SJSA1 (cell line): ENCODE data around the gene PTGFRN. TPM values are rescaled to one million over a fixed set of nuclear protein-coding genes. Genes with fewer than 3 reads are reported as not detected.
"Not testable (repeated sequence)": the region's sequence is repeated elsewhere in the genome, so short reads cannot be mapped to it uniquely, and the experiment has no call there.

Source experiments
- DNase-seq, 2 experiments: peaks; one replicate each; pipeline ENCODE4 v3.0.0-alpha.2; 2015 to 2020; ENCODE audit warnings: low spot score in 2 of 2, low read depth in 1 of 2
- H3K27ac ChIP-seq: fragments of 250-450 bp; sonication (Bioruptor Pico); 2 replicates; pipeline ENCODE4 v1.5.1; 2020; ENCODE audit warnings: mild to moderate bottlenecking, moderate library complexity
- H3K27me3 ChIP-seq: fragments of 250-450 bp; sonication (Bioruptor Pico); replicated peaks from 2 replicates; pipeline ENCODE4 v1.5.1; 2020; ENCODE audit warnings: mild to moderate bottlenecking, moderate library complexity
- H3K36me3 ChIP-seq: fragments of 250-450 bp; sonication (Bioruptor Pico); 2 replicates; pipeline ENCODE4 v1.5.1; 2020; ENCODE audit warnings: mild to moderate bottlenecking
- H3K4me1 ChIP-seq: fragments of 250-450 bp; sonication (Bioruptor Pico); replicated peaks from 2 replicates; pipeline ENCODE4 v1.6.1; 2021; ENCODE audit warnings: mild to moderate bottlenecking
- H3K4me3 ChIP-seq: fragments of 250-450 bp; sonication (Bioruptor Pico); 2 replicates; pipeline ENCODE4 v1.5.1; 2020; ENCODE audit warnings: mild to moderate bottlenecking
- H3K9me3 ChIP-seq: fragments of 250-450 bp; sonication (Bioruptor Pico); replicated peaks from 2 replicates; pipeline ENCODE4 v1.5.1; 2020; ENCODE audit warnings: mild to moderate bottlenecking
- total RNA-seq: library from RNA; depleted of rRNA; stranded (reverse); fragments of >200 nt; shearing (Covaris generic); gene quantifications from 2 replicates; pipeline ENCODE4 v1.2.3, GENCODE V29; 2014

Gene PTGFRN
- total RNA-seq, 1 experiment from 2014 or later: 25.2 TPM

GRCh38 chr1:116962987-116963639 lies 53.4 kb downstream of the PTGFRN start:
- Histone ChIP-seq H3K27me3 (no peaks in the 10 kb centered on the region), H3K36me3 (no peaks in the 10 kb centered on the region), H3K4me1 (no peaks in the 10 kb centered on the region), H3K4me3 (no peak overlapping the region), H3K27ac (no peak overlapping the region), H3K9me3 (no peaks in the 10 kb centered on the region)
- no peak for DNase-seq

GRCh38 chr1:116966791-116967190 lies 57.1 kb downstream of the PTGFRN start:
- Histone ChIP-seq H3K27me3 (no peaks in the 10 kb centered on the region), H3K9me3 (no peaks in the 10 kb centered on the region), H3K4me3 (no peak overlapping the region), H3K4me1 (no peaks in the 10 kb centered on the region), H3K36me3 (no peaks in the 10 kb centered on the region), H3K27ac (no peak overlapping the region)
- no peak for DNase-seq

DNA sequence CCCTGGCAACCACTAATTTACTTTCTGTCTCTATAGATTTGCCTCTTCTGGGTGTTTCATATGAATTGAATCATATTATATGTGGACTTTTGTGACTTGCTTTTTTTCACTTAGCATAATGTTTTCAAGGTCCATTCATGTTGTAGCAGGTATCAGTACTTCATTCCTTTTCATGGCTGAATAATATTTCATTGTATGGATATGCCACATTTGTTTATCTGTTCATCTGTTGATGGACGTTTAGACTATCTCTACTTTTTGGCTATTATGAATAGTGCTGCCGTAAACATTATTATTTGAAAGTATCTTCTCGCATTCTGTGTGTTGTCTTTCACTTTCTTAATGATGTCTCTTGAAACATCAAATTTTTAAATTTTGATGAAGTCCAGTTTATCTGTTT lies 59.0 kb downstream of the PTGFRN start:
- H3K27ac ChIP-seq: no peak overlapping the region
- H3K9me3 ChIP-seq: no peaks in the 10 kb centered on the region
- H3K4me3 ChIP-seq: no peak overlapping the region
- DNase-seq: no peak
- H3K27me3 ChIP-seq: no peaks in the 10 kb centered on the region
- no peaks in the 10 kb centered on the region for H3K36me3 ChIP-seq
- no peaks in the 10 kb centered on the region for H3K4me1 ChIP-seq

DNA sequence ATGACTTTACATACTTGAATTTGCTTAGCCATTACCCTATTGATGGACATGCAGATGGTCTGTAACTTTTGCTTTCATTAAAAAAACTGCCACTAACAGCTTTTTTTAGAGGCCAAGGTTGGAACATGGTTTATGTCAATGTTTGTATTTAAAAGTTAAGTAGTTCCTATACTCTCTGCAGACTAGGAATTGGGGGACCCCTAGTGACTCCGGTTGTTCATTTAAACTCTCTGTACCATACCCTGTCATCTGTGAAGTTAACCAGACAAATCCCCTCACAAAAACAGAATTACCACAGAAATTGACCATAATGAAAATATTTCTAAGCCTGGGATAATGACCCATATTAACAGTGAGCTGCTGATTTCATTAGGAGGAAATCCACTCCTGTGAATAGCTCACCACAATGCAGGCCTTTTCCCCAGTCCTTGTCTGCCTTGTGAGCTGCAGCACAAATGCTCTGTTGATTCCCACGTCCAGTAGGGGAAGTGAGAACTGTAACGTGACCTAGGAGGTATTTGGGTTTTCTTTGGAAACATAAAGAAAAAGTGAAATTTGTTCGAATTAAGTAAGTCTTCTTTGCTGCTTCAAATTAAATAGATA lies 61.6 kb downstream of the PTGFRN start:
- DNase-seq: no peak
- H3K9me3 ChIP-seq: no peaks in the 10 kb centered on the region
- no peaks in the 10 kb centered on the region for H3K36me3 ChIP-seq
- H3K4me1 ChIP-seq: no peaks in the 10 kb centered on the region
- no peak overlapping the region for H3K4me3 ChIP-seq
- no peaks in the 10 kb centered on the region for H3K27me3 ChIP-seq
- no peak overlapping the region for H3K27ac ChIP-seq

DNA sequence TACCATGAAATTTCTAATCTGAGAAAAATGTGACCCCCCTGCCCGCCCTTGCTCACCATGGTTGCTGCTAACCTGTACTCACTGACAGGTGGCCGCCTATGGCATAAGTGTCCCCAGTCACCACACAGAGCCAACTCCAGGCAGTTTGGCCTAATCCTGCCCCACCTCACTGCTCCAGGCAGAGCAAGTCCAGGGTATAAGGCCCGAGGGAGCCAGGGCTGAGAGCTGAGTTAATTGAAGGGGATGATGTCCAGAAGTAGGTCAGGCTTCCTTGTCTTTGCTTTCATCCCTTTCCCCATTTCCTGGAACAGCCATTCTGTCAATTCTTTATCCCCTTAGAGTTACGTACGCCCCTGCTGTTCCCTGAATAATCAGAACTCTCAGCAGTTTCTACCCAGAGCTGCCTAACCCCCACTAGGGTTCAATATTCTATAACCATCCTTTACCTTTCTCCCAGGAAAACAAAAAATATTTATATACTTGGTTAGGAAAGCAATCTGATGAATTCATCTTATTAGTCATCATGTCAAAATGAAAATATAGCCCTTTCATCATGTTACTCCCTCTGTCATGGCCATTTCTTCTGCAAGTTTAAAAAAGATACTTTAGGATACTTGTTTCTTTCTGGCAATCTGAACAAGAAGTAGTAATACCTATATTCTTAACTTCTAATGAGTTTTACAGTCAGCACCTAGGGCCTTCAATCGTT lies 62.4 kb downstream of the PTGFRN start:
- no peak for DNase-seq
- H3K9me3 ChIP-seq: no peaks in the 10 kb centered on the region
- H3K4me1 ChIP-seq: no peaks in the 10 kb centered on the region
- no peaks in the 10 kb centered on the region for H3K36me3 ChIP-seq
- no peak overlapping the region for H3K4me3 ChIP-seq
- no peak overlapping the region for H3K27ac ChIP-seq
- no peaks in the 10 kb centered on the region for H3K27me3 ChIP-seq

GRCh38 chr1:116972674-116973030 lies 62.9 kb downstream of the PTGFRN start:
- no peaks in the 10 kb centered on the region for H3K4me1 ChIP-seq
- no peak overlapping the region for H3K27ac ChIP-seq
- no peaks in the 10 kb centered on the region for H3K27me3 ChIP-seq
- H3K36me3 ChIP-seq: no peaks in the 10 kb centered on the region
- H3K9me3 ChIP-seq: no peaks in the 10 kb centered on the region
- H3K4me3 ChIP-seq: no peak overlapping the region
- no peak for DNase-seq

DNA sequence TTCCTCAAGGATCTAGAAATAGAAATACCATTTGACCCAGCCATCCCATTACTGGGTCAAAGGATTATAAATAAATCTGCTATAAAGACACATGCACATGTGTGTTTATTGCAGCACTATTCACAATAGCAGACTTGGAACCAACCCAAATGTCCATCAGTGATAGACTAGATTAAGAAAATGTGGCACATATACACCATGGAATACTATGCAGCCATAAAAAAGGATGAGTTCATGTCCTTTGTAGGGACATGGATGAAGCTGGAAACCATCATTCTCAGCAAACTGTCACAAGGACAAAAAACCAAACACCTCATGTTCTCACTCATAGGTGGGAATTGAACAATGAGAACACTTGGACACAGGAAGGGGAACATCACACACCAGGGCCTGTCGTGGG lies 70.6 kb downstream of the PTGFRN start:
- not testable (repeated sequence) for H3K36me3 ChIP-seq, H3K4me3 ChIP-seq, H3K9me3 ChIP-seq, H3K4me1 ChIP-seq, H3K27ac ChIP-seq, H3K27me3 ChIP-seq, DNase-seq

DNA sequence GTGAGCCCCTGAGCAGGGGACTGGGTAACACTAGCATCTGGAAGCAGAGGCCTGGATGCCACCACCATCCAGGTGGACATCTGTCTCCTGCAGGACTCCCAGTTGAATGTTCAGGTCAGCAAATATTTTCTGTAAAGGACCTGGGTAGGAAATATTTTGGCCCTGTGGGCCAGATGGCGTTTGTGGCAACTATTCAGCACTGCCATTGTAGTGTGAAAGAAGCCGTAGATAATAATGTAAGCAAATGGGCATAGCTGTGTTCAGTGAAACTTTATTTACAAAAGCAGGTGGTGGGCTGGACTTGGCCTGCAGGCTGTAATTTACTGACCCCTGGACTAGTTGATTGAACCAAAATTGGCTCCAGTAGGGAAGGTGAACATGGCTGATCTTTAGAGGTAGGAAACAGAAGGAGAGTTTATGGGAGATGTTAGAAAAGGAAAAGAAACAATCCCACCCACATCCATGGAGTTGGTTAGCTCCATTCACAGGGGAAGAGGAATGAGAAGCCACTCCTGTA lies 71.9 kb downstream of the PTGFRN start:
- no peaks in the 10 kb centered on the region for H3K36me3 ChIP-seq
- H3K27me3 ChIP-seq: no peaks in the 10 kb centered on the region
- H3K4me1 ChIP-seq: no peaks in the 10 kb centered on the region
- no peak overlapping the region for H3K27ac ChIP-seq
- H3K9me3 ChIP-seq: no peaks in the 10 kb centered on the region
- DNase-seq: no peak
- no peak overlapping the region for H3K4me3 ChIP-seq

- H3K4me1 ChIP-seq: no peaks in the 10 kb centered on the region
Measured at GRCh38 chr1:116982319-116983004, 72.7 kb downstream of the PTGFRN start.

GRCh38 chr1:116983112-116983511 lies 73.4 kb downstream of the PTGFRN start:
- H3K27ac ChIP-seq: no peak overlapping the region
- H3K4me1 ChIP-seq: peaks cover 2% of the 10 kb centered on the region
- H3K27me3 ChIP-seq: no peaks in the 10 kb centered on the region
- H3K36me3 ChIP-seq: no peaks in the 10 kb centered on the region
- DNase-seq: no peak
- H3K9me3 ChIP-seq: no peaks in the 10 kb centered on the region
- no peak overlapping the region for H3K4me3 ChIP-seq

More at GRCh38 chr1:116982319-116983004, 72.7 kb downstream of the PTGFRN start:
- no peak for DNase-seq
- no peak overlapping the region for H3K27ac ChIP-seq
- H3K4me3 ChIP-seq: no peak overlapping the region
- H3K27me3 ChIP-seq: no peaks in the 10 kb centered on the region
- no peaks in the 10 kb centered on the region for H3K36me3 ChIP-seq
- H3K9me3 ChIP-seq: no peaks in the 10 kb centered on the region

- no peak overlapping the region for H3K27ac ChIP-seq
Measured at GRCh38 chr1:116983678-116984077, 74.0 kb downstream of the PTGFRN start.

DNA sequence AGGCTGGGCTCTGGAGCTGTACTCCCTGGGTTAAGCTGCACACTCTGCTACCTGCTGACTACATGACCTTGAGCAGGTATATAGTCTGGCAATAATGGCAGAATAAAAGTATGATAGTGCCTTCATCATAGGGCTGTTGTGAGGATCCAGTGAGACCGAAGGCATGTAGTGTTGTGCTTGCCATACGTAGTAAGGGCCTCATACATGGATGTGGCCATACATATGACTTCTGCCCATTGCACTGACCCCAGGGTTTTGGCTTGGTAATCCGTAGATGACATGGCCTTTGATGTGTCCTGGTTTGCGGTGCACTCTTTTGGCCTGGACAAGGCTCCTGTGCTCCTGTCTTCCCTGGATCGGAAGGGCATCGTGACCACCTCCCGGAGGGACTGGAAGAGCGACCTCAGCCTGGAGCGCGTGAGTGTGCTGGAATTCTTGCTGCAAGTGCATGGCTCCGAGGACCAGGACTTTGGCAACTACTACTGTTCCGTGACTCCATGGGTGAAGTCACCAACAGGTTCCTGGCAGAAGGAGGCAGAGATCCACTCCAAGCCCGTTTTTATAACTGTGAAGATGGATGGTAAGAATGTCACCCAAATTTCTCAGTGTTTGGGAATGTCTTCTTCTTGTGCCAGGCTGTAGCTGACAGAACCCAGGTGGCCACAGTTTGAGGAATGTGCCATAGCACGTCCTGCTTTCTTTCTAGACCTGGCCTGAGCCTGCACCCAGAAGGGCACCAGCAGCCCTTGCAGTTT lies 74.9 kb downstream of the PTGFRN start:
- H3K36me3 ChIP-seq: no peaks in the 10 kb centered on the region
- no peaks in the 10 kb centered on the region for H3K9me3 ChIP-seq
- no peak for DNase-seq
- H3K27ac ChIP-seq: no peak overlapping the region
- no peaks in the 10 kb centered on the region for H3K27me3 ChIP-seq
- H3K4me1 ChIP-seq: peaks cover 16% of the 10 kb centered on the region
- H3K4me3 ChIP-seq: no peak overlapping the region

More at GRCh38 chr1:116983678-116984077, 74.0 kb downstream of the PTGFRN start:
- no peak overlapping the region for H3K4me3 ChIP-seq
- DNase-seq: no peak
- H3K36me3 ChIP-seq: no peaks in the 10 kb centered on the region
- H3K27me3 ChIP-seq: no peaks in the 10 kb centered on the region
- H3K9me3 ChIP-seq: no peaks in the 10 kb centered on the region
- H3K4me1 ChIP-seq: peaks cover 7% of the 10 kb centered on the region
